HepG2 (cell line): ENCODE results near the gene DCAF7. TPM values are rescaled to one million over a fixed set of nuclear protein-coding genes. Genes with fewer than 3 reads are reported as not detected.

ENCODE experiments used
- AGO1 ChIP-seq: fragments of 200-400 bp; formaldehyde crosslinking; IDR thresholded peaks from 2 replicates; pipeline ENCODE4 v1.6.1; 2017; ENCODE audit warnings: mild to moderate bottlenecking, low read depth, low read length, moderate library complexity; ENCODE audit not compliant: poor library complexity, severe bottlenecking
- CBX5 ChIP-seq: sonication (generic); formaldehyde crosslinking; IDR thresholded peaks from 2 replicates; pipeline ENCODE4 v1.4.0; 2020; ENCODE audit warnings: missing genetic modification reagents, borderline replicate concordance
- FOSL2 ChIP-seq: sonication (generic); formaldehyde crosslinking; IDR thresholded peaks from 2 replicates; pipeline ENCODE4 v1.4.0; 2020; ENCODE audit warnings: missing genetic modification reagents
- IKZF4 ChIP-seq: sonication (generic); formaldehyde crosslinking; IDR thresholded peaks from 2 replicates; pipeline ENCODE4 v1.5.1; 2020; ENCODE audit warnings: borderline replicate concordance, mild to moderate bottlenecking, low read depth, missing genetic modification reagents; ENCODE audit errors: not compliant biosample characterization
- JUN ChIP-seq: sonication (generic); formaldehyde crosslinking; IDR thresholded peaks from 2 replicates; pipeline ENCODE4 v1.4.0; 2020; ENCODE audit warnings: mild to moderate bottlenecking, missing genetic modification reagents
- MEIS1 ChIP-seq: sonication (generic); formaldehyde crosslinking; IDR thresholded peaks from 2 replicates; pipeline ENCODE4 v1.9.0; 2021; ENCODE audit warnings: mild to moderate bottlenecking, missing genetic modification reagents, moderate library complexity, borderline replicate concordance
- MXD4 ChIP-seq: IDR thresholded peaks from 2 replicates; pipeline ENCODE4 v1.6.1; 2016; ENCODE audit warnings: mild to moderate bottlenecking, missing biosample characterization, missing genetic modification reagents
- NAIF1 ChIP-seq: sonication (generic); formaldehyde crosslinking; IDR thresholded peaks from 2 replicates; pipeline ENCODE4 v1.5.0; 2020; ENCODE audit warnings: mild to moderate bottlenecking, missing genetic modification reagents, borderline replicate concordance
- RAD21 ChIP-seq: fragments of 450-650 bp; formaldehyde crosslinking; IDR thresholded peaks from 2 replicates; pipeline ENCODE4 v1.5.0; 2020; ENCODE audit warnings: mild to moderate bottlenecking
- TOPORS ChIP-seq: sonication (generic); formaldehyde crosslinking; IDR thresholded peaks from 2 replicates; pipeline ENCODE4 v1.8.0; 2023; ENCODE audit warnings: mild to moderate bottlenecking, missing genetic modification reagents
- TP53 ChIP-seq: sonication (generic); formaldehyde crosslinking; conservative IDR thresholded peaks from 2 replicates; pipeline ENCODE4 v1.4.0; 2020; ENCODE audit warnings: missing genetic modification reagents
- ZNF143 ChIP-seq: sonication (generic); formaldehyde crosslinking; IDR thresholded peaks from 2 replicates; pipeline ENCODE4 v1.4.0; 2020; ENCODE audit warnings: missing genetic modification reagents
- ZNF546 ChIP-seq: sonication (generic); formaldehyde crosslinking; conservative IDR thresholded peaks from 2 replicates; pipeline ENCODE4 v1.8.1; 2023; ENCODE audit warnings: mild to moderate bottlenecking, missing genetic modification reagents
- ZNF564 ChIP-seq: sonication (generic); formaldehyde crosslinking; IDR thresholded peaks from 2 replicates; pipeline ENCODE4 v1.8.1; 2023; ENCODE audit warnings: mild to moderate bottlenecking, missing genetic modification reagents
- ZNF772 ChIP-seq: sonication (generic); formaldehyde crosslinking; IDR thresholded peaks from 2 replicates; pipeline ENCODE4 v1.5.0; 2020; ENCODE audit warnings: mild to moderate bottlenecking, missing genetic modification reagents
- polyA plus RNA-seq, 8 experiments: library from polyadenylated mRNA; depleted of rRNA in 3 of 8; stranded (reverse) in 7 of 8; unstranded in 1 of 8; fragments of >200 nt; fragmentation: Illumina TruSeq in 4 of 8; extraction: Trizol in 4 of 8; gene quantifications; 2 replicates each; pipeline versions ENCODE4 v1.2.1 to v1.2.3, GENCODE V29; 2011 to 2016; ENCODE audit warnings: low read depth in 4 of 8, missing spikeins in 1 of 8, mixed read lengths in 1 of 8; ENCODE audit not compliant: insufficient read depth in 1 of 8
- total RNA-seq, 5 experiments: library from RNA; depleted of rRNA; stranded (reverse); fragments of >200 nt; fragmentation: Illumina TruSeq; extraction: Trizol; gene quantifications; 2 replicates each; pipeline ENCODE4 v1.2.3, GENCODE V29; 2016; ENCODE audit warnings: low read depth in 1 of 5
- TF ChIP-seq, protein P1 (sequence below): sonication (generic); formaldehyde crosslinking; IDR thresholded peaks from 2 replicates; pipeline ENCODE4 v1.9.0; 2021; ENCODE audit warnings: mild to moderate bottlenecking, missing genetic modification reagents
- TF ChIP-seq, protein P2 (sequence below): sonication (generic); formaldehyde crosslinking; IDR thresholded peaks from 2 replicates; pipeline ENCODE4 v1.4.0; 2020; ENCODE audit warnings: missing genetic modification reagents, borderline replicate concordance
- TF ChIP-seq, protein P3 (sequence below): sonication (generic); formaldehyde crosslinking; IDR thresholded peaks from 2 replicates; pipeline ENCODE4 v1.4.0; 2020; ENCODE audit warnings: missing genetic modification reagents

The DCAF7 gene
- total and polyA plus RNA-seq, 2 of the 13 experiments (the other 11 are each of a cell fraction or from before 2014, with no cell fraction given) = 55.2 to 73.4 TPM

DNA sequence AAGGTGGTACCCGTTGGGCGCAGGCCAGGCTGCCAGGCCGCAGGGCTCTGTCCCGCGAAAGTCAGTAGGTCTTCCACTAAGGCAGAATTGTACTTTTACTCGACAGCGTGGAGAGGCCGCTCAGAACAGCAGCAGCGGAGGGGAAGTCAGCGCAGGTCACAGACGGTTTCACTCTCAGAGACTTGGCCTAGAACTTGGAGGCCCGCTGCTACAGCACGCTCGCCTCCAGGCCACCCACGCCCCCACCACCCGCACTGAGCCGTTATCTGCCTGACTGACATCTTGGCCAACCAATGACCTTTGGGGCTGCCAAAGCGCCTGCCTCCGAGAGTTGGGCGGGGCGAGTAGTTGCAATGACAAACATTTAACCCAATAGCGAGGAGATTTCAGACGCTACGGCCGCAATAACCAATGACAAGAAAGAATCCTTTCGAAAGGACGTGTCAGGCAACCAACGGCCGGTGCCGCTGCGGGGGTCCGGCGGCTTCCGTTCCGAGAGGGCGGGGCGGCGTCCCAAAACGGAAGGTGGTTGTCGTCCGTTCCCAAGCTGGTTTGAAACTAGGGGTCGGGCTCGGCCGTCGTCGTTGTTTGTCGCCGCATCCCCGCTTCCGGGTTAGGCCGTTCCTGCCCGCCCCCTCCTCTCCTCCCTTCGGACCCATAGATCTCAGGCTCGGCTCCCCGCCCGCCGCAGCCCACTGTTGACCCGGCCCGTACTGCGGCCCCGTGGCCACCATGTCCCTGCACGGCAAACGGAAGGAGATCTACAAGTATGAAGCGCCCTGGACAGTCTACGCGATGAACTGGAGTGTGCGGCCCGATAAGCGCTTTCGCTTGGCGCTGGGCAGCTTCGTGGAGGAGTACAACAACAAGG is at the start of gene DCAF7 (continued):
- TF ChIP-seq, protein P1, sequence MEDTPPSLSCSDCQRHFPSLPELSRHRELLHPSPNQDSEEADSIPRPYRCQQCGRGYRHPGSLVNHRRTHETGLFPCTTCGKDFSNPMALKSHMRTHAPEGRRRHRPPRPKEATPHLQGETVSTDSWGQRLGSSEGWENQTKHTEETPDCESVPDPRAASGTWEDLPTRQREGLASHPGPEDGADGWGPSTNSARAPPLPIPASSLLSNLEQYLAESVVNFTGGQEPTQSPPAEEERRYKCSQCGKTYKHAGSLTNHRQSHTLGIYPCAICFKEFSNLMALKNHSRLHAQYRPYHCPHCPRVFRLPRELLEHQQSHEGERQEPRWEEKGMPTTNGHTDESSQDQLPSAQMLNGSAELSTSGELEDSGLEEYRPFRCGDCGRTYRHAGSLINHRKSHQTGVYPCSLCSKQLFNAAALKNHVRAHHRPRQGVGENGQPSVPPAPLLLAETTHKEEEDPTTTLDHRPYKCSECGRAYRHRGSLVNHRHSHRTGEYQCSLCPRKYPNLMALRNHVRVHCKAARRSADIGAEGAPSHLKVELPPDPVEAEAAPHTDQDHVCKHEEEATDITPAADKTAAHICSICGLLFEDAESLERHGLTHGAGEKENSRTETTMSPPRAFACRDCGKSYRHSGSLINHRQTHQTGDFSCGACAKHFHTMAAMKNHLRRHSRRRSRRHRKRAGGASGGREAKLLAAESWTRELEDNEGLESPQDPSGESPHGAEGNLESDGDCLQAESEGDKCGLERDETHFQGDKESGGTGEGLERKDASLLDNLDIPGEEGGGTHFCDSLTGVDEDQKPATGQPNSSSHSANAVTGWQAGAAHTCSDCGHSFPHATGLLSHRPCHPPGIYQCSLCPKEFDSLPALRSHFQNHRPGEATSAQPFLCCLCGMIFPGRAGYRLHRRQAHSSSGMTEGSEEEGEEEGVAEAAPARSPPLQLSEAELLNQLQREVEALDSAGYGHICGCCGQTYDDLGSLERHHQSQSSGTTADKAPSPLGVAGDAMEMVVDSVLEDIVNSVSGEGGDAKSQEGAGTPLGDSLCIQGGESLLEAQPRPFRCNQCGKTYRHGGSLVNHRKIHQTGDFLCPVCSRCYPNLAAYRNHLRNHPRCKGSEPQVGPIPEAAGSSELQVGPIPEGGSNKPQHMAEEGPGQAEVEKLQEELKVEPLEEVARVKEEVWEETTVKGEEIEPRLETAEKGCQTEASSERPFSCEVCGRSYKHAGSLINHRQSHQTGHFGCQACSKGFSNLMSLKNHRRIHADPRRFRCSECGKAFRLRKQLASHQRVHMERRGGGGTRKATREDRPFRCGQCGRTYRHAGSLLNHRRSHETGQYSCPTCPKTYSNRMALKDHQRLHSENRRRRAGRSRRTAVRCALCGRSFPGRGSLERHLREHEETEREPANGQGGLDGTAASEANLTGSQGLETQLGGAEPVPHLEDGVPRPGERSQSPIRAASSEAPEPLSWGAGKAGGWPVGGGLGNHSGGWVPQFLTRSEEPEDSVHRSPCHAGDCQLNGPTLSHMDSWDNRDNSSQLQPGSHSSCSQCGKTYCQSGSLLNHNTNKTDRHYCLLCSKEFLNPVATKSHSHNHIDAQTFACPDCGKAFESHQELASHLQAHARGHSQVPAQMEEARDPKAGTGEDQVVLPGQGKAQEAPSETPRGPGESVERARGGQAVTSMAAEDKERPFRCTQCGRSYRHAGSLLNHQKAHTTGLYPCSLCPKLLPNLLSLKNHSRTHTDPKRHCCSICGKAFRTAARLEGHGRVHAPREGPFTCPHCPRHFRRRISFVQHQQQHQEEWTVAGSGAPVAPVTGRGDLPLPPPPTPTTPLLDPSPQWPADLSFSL (CRISPR knock-in tag) = 0 out of 2 replicates have a peak, but pooled peaks have one; percentile 48
- peak; percentile 92 for TF ChIP-seq ZNF772 (CRISPR knock-in tag)
- peak; percentile 85; the same call in 1 of the 2 replicates for TF ChIP-seq NAIF1
- TF ChIP-seq RAD21 (CRISPR knock-in tag) = peak; percentile 42
- TF ChIP-seq TP53 (CRISPR knock-in tag) = peak; percentile 68; the same call in 1 of the 2 replicates
- peak; percentile 72 for TF ChIP-seq CBX5 (CRISPR knock-in tag)
- TF ChIP-seq, protein P2, sequence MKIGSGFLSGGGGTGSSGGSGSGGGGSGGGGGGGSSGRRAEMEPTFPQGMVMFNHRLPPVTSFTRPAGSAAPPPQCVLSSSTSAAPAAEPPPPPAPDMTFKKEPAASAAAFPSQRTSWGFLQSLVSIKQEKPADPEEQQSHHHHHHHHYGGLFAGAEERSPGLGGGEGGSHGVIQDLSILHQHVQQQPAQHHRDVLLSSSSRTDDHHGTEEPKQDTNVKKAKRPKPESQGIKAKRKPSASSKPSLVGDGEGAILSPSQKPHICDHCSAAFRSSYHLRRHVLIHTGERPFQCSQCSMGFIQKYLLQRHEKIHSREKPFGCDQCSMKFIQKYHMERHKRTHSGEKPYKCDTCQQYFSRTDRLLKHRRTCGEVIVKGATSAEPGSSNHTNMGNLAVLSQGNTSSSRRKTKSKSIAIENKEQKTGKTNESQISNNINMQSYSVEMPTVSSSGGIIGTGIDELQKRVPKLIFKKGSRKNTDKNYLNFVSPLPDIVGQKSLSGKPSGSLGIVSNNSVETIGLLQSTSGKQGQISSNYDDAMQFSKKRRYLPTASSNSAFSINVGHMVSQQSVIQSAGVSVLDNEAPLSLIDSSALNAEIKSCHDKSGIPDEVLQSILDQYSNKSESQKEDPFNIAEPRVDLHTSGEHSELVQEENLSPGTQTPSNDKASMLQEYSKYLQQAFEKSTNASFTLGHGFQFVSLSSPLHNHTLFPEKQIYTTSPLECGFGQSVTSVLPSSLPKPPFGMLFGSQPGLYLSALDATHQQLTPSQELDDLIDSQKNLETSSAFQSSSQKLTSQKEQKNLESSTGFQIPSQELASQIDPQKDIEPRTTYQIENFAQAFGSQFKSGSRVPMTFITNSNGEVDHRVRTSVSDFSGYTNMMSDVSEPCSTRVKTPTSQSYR (CRISPR knock-in tag) = peak; percentile 4; the same call in 1 of the 2 replicates
- TF ChIP-seq MEIS1 (CRISPR knock-in tag) = peak; percentile 98
- TF ChIP-seq ZNF143 = peak; percentile 44; the same call in 1 of the 2 replicates
- TF ChIP-seq ZNF546 = 0 out of 2 replicates have a peak, but pooled peaks have one; percentile 51
- peak; percentile 94 for TF ChIP-seq ZNF564
- peak; percentile 59 for TF ChIP-seq JUN (CRISPR knock-in tag)
- no peak for TF ChIP-seq IKZF4
- peak; percentile 77; the same call in 1 of the 2 replicates for TF ChIP-seq TOPORS (CRISPR knock-in tag)
- TF ChIP-seq AGO1 = peak; percentile 83
- TF ChIP-seq FOSL2 (CRISPR knock-in tag) = peak; percentile 2; the same call in 1 of the 2 replicates
- TF ChIP-seq, protein P3, sequence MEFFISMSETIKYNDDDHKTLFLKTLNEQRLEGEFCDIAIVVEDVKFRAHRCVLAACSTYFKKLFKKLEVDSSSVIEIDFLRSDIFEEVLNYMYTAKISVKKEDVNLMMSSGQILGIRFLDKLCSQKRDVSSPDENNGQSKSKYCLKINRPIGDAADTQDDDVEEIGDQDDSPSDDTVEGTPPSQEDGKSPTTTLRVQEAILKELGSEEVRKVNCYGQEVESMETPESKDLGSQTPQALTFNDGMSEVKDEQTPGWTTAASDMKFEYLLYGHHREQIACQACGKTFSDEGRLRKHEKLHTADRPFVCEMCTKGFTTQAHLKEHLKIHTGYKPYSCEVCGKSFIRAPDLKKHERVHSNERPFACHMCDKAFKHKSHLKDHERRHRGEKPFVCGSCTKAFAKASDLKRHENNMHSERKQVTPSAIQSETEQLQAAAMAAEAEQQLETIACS = no peak; the same call in 1 of the 2 replicates
- peak; percentile 35; the same call in 1 of the 2 replicates for TF ChIP-seq MXD4 (CRISPR knock-in tag)
